Spleen (tissue), 11 donors: Measurements from ENCODE around the gene TMEM201. TPM values are rescaled to one million over a fixed set of nuclear protein-coding genes. Genes with fewer than 3 reads are reported as not detected.

Experiments
- DNase-seq: peaks from one replicate; pipeline ENCODE4 v3.0.0-alpha.2; 2020
- H3K27ac ChIP-seq, 8 donors: fragments of 200-600 bp; sonication (generic) in 7 of 8; 1 replicate in 4 of 8; 2 replicates in 4 of 8; pipeline versions ENCODE4 v1.5.0 to v1.8.0; 2016 to 2021; ENCODE audit warnings: inconsistent platforms in 4 of 8, mild to moderate bottlenecking in 4 of 8, moderate library complexity in 1 of 8
- H3K27me3 ChIP-seq, 7 donors: fragments of 200-600 bp; sonication (generic) in 6 of 7; replicated peaks in 1 of 7; 1 replicate in 4 of 7; 2 replicates in 3 of 7; pipeline versions ENCODE4 v1.5.0 to v1.8.0; 2016 to 2021; ENCODE audit warnings: inconsistent platforms in 3 of 7, mild to moderate bottlenecking in 1 of 7
- H3K36me3 ChIP-seq, 6 donors: fragments of 200-600 bp; sonication (generic) in 5 of 6; 1 replicate in 4 of 6; 2 replicates in 2 of 6; pipeline versions ENCODE4 v1.5.0 to v1.8.0; 2016 to 2021; ENCODE audit warnings: inconsistent platforms in 2 of 6
- H3K4me1 ChIP-seq, 6 donors: fragments of 200-600 bp; sonication (generic) in 5 of 6; 1 replicate in 3 of 6; 2 replicates in 3 of 6; pipeline versions ENCODE4 v1.5.0 to v1.8.0; 2016 to 2021; ENCODE audit warnings: inconsistent platforms in 3 of 6
- H3K4me3 ChIP-seq, 8 donors: fragments of 200-600 bp; sonication (generic) in 7 of 8; 1 replicate in 4 of 8; 2 replicates in 4 of 8; pipeline versions ENCODE4 v1.5.0 to v1.8.0; 2016 to 2021; ENCODE audit warnings: inconsistent platforms in 4 of 8, mild to moderate bottlenecking in 4 of 8, moderate library complexity in 2 of 8
- H3K9me3 ChIP-seq, 8 donors: fragments of 200-600 bp; sonication (generic) in 7 of 8; 1 replicate in 4 of 8; 2 replicates in 4 of 8; pipeline versions ENCODE4 v1.5.0 to v1.8.0; 2016 to 2021; ENCODE audit warnings: inconsistent platforms in 4 of 8
- POLR2A ChIP-seq, 3 donors: fragments of 450-650 bp; IDR thresholded peaks; one replicate each; pipeline ENCODE4 v1.5.1; 2017; ENCODE audit warnings: antibody characterized with exemption in 3 of 3, mild to moderate bottlenecking in 1 of 3
- POLR2AphosphoS5 ChIP-seq, 3 donors: sonication (generic); formaldehyde crosslinking; IDR thresholded peaks; one replicate each; pipeline ENCODE4 v1.5.1; 2017; ENCODE audit warnings: antibody characterized with exemption in 3 of 3
- WGBS, 5 donors: extraction: QIAGEN DNeasy Blood & Tissue Kit in 3 of 5; methylation state at CpG; one replicate each; pipeline versions ENCODE4 v1.1.5 to v1.1.7; 2013 to 2018; 5-methylcytosine and 5-hydroxymethylcytosine counted together
- intact Hi-C: fragments of 100-400 bp; cut with DNase I; formaldehyde crosslinking; loops from one replicate; pipeline ENCODE4 v1.15.0; 2023; ENCODE audit warnings: low total_unique reads
- polyA plus RNA-seq, 3 donors: library from polyadenylated mRNA; stranded (reverse); fragments of 200-250 nt; gene quantifications; one replicate each; pipeline ENCODE4 v1.2.1, GENCODE V29; 2013
- total RNA-seq, 7 donors: library from RNA; depleted of rRNA in 3 of 7; stranded (reverse); fragments of >200 nt in 3 of 7; fragmentation: NEBNext Ultra II Directional in 4 of 7; extraction: Animal tissue kit (Norgen Biotek cat#: 25700) in 4 of 7; gene quantifications; one replicate each; pipeline versions ENCODE4 v1.1.0 to v1.2.1, GENCODE V29; 2016 to 2021
- TF ChIP-seq, protein P1 (sequence below), 11 experiments: fragments of 200-600 bp in 7 of 11; fragments of 450-650 bp in 4 of 11; sonication (generic) in 4 of 11; IDR thresholded peaks in 8 of 11; conservative IDR thresholded peaks in 3 of 11; 1 replicate in 7 of 11; 2 replicates in 4 of 11; pipeline versions ENCODE4 v1.4.0 to v1.8.0; 2016 to 2021; ENCODE audit warnings: antibody characterized with exemption in 11 of 11, inconsistent platforms in 4 of 11, mild to moderate bottlenecking in 1 of 11
- donor health status: healthy with polysubstance abuse.
- donor health status: DM: no; HTN: no; CAD: no; lungs with moderate emphysema.
- donor health status: DM: no; HTN: no; CAD: no.
- donor health status: Bipolar disorder and iron deficiency.
- donor health status: healthy.
- donor health status: DM: no; HTN: no; CAD: no.
- donor health status: DM: yes; HTN: yes; CAD: no.

The TMEM201 gene
- total and polyA plus RNA-seq, 10 donors, result 2.5 to 11.6 (median 6.3) TPM

DNA sequence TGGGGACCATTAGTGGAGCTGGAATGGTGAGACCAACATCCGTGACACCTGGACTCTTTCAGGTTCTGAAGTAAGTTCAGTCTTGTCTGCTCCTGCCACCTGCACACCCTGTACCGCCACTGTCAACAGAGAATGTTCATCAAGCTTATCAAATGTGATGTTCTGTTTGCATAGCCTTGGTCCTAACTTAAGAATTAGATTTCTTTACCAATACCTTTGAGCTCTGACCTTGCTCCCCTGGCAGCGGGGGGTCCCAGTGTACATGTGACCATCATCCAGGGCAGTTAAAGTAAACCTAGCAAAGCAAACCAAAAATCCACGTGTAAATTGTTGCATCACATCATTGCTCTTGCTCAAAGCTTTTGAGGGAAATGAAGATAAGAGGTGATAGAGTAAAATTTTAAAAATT is 35.0 kb upstream of the TMEM201 start:
- H3K9me3 ChIP-seq, result no peaks in the 10 kb centered on the region
- H3K4me1 ChIP-seq, result peaks cover 0 to 35% (median 21%) of the 10 kb centered on the region in 6 donors
- no peak overlapping the region for H3K4me3 ChIP-seq
- no peaks in the 10 kb centered on the region for H3K27me3 ChIP-seq
- TF ChIP-seq, protein P1, sequence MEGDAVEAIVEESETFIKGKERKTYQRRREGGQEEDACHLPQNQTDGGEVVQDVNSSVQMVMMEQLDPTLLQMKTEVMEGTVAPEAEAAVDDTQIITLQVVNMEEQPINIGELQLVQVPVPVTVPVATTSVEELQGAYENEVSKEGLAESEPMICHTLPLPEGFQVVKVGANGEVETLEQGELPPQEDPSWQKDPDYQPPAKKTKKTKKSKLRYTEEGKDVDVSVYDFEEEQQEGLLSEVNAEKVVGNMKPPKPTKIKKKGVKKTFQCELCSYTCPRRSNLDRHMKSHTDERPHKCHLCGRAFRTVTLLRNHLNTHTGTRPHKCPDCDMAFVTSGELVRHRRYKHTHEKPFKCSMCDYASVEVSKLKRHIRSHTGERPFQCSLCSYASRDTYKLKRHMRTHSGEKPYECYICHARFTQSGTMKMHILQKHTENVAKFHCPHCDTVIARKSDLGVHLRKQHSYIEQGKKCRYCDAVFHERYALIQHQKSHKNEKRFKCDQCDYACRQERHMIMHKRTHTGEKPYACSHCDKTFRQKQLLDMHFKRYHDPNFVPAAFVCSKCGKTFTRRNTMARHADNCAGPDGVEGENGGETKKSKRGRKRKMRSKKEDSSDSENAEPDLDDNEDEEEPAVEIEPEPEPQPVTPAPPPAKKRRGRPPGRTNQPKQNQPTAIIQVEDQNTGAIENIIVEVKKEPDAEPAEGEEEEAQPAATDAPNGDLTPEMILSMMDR (IDR thresholded peaks at IDR 0.05 in 8 of 11, conservative IDR thresholded peaks at IDR 0.05 in 3 of 11), result no peak
- TF ChIP-seq POLR2AphosphoS5 (IDR thresholded peaks at IDR 0.05) (no peak), POLR2A (IDR thresholded peaks at IDR 0.05) (no peak)
- DNase-seq, result no peak
- WGBS, 5 donors, result 79 to 93% (median 85%) methylated on average over 4 of the region's 4 CpGs
- intact Hi-C loops, result no loop called here
- H3K36me3 ChIP-seq, result peaks cover 0 to 53% (median 23%) of the 10 kb centered on the region in 6 donors
- H3K27ac ChIP-seq, result no peak overlapping the region

DNA sequence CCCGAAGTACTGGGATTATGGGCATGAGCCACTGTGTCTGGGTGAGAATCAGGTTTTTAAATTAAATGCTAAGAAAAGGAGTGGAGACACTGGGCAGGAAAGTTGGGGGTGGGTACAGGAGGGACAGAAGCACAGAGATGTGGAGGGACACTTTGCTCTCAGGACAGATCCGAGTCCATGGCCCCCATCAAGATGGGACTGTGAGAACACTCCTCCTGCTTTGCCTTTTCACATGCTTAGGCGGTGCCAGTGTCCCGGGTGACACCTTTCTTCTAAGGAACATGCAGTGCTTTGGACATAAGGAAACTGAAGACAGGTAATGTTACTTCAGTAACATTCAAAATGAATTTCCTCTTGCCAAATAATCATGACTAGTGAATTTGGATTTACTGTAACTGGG is 32.8 kb upstream of the TMEM201 start:
- no peaks in the 10 kb centered on the region for H3K27me3 ChIP-seq
- H3K36me3 ChIP-seq, result peaks cover 0 to 59% (median 23%) of the 10 kb centered on the region in 6 donors
- peaks cover 0 to 55% (median 32%) of the 10 kb centered on the region in 6 donors for H3K4me1 ChIP-seq
- intact Hi-C loops, result no loop called here
- no peak for DNase-seq
- 79 to 94% (median 92%) methylated on average over 4 of the region's 4 CpGs for WGBS, 5 donors
- H3K9me3 ChIP-seq, result no peaks in the 10 kb centered on the region
- TF ChIP-seq POLR2A (IDR thresholded peaks at IDR 0.05), result no peak
- TF ChIP-seq, protein P1 (IDR thresholded peaks at IDR 0.05 in 8 of 11, conservative IDR thresholded peaks at IDR 0.05 in 3 of 11), result no peak
- no peak for TF ChIP-seq POLR2AphosphoS5 (IDR thresholded peaks at IDR 0.05)
- peak overlapping the region in 5 of 8 donors; percentile 36 to 70 (median 43) for H3K27ac ChIP-seq
- no peak overlapping the region for H3K4me3 ChIP-seq

DNA sequence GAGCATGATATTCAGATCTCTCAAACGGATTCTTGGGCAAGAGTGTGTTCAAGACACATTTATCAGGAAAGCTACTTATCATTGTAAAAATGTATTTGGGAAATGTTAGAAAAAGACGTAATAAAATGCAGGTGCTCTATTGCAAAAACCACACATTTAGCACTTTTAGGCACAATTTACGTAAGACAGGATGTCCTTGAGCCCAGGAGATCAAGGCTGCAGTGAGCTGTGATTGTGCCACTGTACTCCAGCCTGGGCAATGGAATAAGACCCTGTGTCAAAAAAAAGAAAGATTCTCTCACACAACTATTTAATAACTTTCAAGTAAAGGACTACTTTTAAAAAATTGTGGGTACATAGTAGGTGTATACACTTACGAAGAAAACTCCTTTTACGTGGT is 31.1 kb upstream of the TMEM201 start:
- H3K27ac ChIP-seq, result peak overlapping the region in 4 of 8 donors; percentile 6 to 70 (median 49)
- H3K27me3 ChIP-seq, result no peaks in the 10 kb centered on the region
- no peak overlapping the region for H3K4me3 ChIP-seq
- no peak for TF ChIP-seq POLR2A (IDR thresholded peaks at IDR 0.05)
- TF ChIP-seq POLR2AphosphoS5 (IDR thresholded peaks at IDR 0.05), result peak in 1 of 3 donors; percentile 23
- H3K9me3 ChIP-seq, result no peaks in the 10 kb centered on the region
- no peak for DNase-seq
- intact Hi-C loops, result no loop called here
- H3K4me1 ChIP-seq, result peaks cover 0 to 63% (median 37%) of the 10 kb centered on the region in 6 donors
- 55 to 78% (median 63%) methylated on average over 5 of the region's 5 CpGs for WGBS, 5 donors
- H3K36me3 ChIP-seq, result peaks cover 0 to 59% (median 23%) of the 10 kb centered on the region in 6 donors

DNA sequence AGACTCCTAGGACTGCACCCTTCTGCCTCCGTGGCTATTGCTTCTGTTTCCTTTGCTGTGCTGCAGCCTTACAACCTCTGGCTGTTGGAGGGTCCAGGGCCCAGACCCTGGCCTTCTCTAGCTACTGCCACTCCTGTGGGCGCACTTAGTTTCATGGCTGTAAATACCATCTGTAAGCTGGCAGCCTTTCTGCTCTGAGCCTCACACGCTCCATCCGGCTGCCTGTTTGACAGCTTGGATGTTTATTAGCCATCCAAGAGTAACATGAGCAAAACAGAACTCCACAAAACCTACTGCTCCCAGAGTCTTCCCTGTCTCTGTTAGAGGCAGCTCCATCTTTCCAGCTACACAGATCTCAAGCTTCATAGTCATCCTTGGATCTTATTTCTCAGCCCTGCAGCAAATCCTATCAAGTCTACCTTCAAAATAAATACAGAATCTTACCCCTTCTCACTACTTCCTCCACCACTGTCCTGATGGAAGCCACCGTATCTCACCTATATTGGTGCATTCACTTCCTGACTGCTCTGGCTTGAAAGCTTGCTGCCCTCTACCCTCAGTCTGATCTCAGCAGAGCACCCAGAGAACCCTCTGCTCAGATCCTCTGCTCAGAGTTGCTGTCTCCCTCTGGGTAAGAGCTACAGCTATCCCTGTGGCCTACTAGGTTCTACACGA is 30.3 kb upstream of the TMEM201 start:
- no peaks in the 10 kb centered on the region for H3K9me3 ChIP-seq
- peaks cover 0 to 59% (median 23%) of the 10 kb centered on the region in 6 donors for H3K36me3 ChIP-seq
- no peak for DNase-seq
- intact Hi-C loops, result no loop called here
- no peaks in the 10 kb centered on the region for H3K27me3 ChIP-seq
- peaks cover 0 to 63% (median 37%) of the 10 kb centered on the region in 6 donors for H3K4me1 ChIP-seq
- H3K27ac ChIP-seq, result peak overlapping the region in 3 of 8 donors; percentile 6 to 70 (median 65)
- TF ChIP-seq, protein P1 (IDR thresholded peaks at IDR 0.05 in 8 of 11, conservative IDR thresholded peaks at IDR 0.05 in 3 of 11), result no peak
- TF ChIP-seq POLR2AphosphoS5 (IDR thresholded peaks at IDR 0.05) (no peak), POLR2A (IDR thresholded peaks at IDR 0.05) (no peak)
- no peak overlapping the region for H3K4me3 ChIP-seq
- 65 to 78% (median 76%) methylated on average over 6 of the region's 6 CpGs for WGBS, 5 donors
